Stimulated activated CD4-positive, alpha-beta T cell treated with anti-CD3 and anti-CD28 coated beads, Interleukin-12 subunit alpha, Interleukin-12 subunit beta, amount 100 ng/mL, for 48 hours (primary cell): Measurements from ENCODE around the gene NPHP4.

ENCODE experiments used
- DNase-seq, 3 donors: peaks; one replicate each; pipeline ENCODE4 v3.0.0-alpha.2; 2020; ENCODE audit warnings: low read depth in 2 of 3, low spot score in 1 of 3

NPHP4 gene

DNA sequence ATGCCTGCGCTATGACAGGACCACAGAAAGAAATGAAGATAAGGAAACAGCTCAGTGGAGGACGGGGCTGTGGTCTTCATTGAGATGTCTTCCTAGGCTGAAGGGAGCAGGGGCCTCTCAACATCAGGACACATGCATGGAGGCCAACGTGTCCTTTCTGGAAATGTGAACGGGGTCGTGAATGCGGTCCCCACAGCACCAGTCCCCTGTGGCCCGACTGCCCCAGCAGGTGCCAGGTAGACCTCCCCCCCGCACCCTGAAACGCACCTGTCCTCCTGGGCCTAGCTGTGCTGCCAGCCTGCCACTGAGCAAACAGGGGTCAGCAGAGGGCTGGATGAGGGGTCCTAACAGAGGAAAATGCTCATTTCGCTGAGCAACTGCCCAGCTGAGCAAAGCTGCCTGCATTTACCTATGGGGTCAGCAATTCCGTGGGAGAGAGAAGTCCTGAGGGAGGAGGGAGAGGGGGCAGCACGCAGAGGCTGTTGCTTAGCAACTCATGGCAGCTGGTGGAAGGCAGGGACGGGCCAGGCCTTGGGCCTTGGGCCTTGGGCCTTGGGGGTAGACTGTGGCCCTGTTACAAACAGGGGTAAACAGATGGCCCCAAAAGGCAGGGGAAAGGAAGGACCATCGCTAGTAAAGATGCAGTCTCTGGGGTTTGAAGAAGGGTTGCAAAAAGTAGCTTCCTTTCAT is 77.4 kb downstream of the NPHP4 start:
- no peak for DNase-seq

DNA sequence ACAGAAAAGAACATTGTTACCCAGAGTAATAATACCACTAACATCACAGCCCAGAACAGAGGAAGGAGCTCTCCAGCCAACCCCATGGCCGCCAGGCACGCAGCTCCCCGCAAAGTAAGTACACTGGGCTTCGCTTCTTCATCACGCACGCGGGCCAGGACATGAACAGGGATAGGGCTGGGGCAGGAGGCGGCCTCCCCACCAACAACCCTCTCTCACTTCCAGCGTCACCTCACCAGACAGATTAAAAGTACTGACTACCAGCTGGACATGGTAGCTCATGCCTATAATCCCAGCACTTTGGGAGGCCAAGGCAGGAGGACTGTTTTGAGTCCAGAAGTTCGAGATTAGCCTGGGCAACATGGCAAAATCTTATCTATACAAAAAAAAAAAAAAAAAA is 78.3 kb downstream of the NPHP4 start:
- no peak for DNase-seq

DNA sequence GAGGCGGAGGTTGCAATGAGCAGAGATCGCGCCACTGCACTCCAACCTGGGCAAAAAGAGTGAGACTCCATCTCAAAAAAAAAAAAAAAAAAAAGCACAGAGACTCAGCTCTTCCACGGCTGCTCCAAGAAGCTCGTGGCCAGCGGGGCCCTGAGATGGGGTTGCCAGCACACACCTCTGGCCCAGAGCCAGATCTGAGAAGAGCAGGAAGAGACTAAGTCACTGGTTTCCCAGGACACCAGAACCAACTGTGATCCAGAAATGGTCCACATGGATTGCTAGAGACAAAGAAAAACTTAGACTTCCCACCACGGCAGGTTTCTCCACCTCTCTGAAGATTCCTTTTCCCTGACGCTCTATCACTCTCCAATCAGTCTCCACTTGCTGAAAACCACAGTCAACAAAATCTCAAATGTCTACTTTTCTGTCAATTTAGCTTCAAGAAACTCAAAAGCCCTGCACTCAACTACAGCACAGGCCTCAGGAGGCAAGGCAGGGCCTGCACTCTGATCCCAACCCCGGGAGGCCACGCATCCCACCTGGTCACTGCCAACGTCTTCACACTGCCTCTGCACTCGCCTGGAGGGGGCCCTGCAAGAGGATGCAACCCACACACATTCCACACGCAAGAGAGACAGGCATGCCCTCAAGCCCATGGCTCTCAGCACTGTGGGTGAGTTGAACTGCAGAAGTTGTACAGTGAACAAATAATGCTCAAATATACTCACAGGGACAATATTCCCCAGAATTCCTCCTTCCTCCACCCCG is 79.0 kb downstream of the NPHP4 start:
- no peak for DNase-seq

DNA sequence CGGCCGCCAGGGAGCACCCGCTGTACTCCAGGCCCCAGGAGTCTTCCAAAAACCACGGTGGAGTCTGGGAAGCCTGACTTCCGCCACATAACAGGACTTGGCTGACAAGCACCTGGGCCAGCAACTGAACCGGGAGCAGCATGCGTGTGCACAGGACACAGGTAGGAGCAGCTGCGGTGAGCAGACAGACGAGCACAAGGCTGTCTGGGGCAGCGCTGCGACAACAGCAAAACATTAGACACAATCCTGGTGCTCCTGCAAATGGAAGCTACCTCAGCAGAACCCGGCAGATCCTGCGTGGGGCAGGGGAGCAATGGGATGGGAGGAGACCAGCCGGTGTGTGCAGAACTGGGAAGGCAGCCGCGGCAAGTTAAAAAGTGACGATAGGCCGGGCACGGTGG is 80.4 kb downstream of the NPHP4 start:
- DNase-seq: no peak

DNA sequence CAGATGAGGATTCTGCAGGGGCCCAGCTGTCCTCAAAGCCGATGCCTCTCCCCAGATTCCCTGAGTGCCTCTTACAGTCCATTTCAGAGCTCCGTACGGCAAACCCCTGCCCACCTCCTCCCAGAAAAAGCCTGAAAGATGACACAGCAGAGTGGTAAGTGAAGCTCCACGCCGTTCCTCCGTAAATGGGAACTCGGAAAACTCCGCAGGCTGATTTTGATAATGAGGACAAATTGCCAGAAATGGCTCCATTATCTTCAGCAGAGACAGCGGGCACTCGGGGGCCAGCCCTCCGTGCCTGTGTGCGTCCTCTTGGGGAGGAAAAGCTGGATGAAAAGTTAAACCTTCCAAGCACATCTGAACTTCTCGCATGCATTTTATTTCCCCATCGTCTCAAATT is 81.1 kb downstream of the NPHP4 start:
- no peak for DNase-seq

DNA sequence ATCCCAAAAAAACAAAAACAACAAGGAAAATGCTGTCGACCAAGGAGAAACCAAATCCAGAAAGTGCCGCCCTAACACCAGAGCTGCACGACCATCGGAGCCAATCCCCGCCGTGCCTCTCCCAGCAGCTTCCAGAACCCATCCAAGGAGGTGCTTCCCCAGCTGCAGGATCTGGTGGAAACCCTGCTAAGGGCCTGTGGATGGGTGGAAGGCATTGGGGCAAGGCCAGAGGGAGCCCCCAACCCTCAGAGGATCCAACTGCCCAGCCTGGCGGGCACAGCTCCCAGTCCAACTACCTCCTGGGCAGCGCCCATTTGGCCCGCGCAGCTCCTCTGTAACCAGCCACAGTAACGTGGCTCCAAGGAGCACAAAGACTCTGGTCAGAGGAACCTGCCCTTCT is 81.6 kb downstream of the NPHP4 start:
- DNase-seq: no peak

DNA sequence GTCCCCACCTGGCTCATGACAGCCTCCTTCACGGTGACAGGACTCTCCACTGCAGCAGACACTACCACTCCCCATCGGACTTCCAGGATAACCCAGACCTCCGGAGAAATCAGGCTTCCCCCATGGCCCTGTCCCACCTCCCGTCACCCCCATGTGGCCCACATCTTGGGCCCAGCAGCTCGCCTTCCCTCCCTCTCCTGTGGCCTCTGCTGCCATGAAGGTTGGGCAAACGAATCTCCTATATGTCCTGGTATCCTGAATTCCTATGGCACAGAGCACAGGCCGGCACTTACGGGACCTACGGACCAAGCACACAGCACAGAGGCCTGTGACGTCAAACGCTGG is 82.0 kb downstream of the NPHP4 start:
- DNase-seq: no peak

DNA sequence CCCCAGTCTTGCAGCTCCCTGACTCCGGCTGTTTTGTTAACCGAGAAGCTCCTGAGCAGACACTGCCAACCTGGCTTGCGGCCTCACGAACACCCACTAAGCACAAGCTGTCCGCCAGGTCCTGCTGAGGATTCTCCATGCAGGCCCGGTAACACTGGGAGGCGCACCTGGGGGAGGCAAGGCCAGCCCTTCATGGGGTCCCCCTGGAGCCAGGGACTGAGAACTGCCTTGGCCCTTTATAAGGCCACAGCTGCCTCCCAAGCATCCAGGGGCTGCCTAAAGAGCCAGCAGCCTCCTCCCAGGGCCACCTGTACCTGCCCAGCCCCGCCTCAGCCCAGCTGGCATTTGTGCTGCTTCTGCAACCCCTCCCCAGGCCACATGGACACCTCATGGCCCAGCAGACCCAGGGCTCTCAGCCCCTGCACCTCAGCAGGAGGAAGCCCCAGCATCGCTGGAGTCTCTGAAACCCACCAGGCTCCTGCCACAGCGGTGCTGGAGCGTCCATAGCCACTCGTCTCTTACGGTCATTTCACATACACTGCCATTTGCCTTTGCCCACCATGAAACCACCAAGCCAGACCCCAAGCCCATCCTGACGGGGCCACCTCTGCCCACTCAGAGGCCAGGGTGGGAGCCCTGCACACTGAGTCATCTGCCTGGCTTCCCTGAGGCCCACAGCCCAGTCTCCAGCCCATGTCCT is 82.5 kb downstream of the NPHP4 start:
- no peak for DNase-seq

DNA sequence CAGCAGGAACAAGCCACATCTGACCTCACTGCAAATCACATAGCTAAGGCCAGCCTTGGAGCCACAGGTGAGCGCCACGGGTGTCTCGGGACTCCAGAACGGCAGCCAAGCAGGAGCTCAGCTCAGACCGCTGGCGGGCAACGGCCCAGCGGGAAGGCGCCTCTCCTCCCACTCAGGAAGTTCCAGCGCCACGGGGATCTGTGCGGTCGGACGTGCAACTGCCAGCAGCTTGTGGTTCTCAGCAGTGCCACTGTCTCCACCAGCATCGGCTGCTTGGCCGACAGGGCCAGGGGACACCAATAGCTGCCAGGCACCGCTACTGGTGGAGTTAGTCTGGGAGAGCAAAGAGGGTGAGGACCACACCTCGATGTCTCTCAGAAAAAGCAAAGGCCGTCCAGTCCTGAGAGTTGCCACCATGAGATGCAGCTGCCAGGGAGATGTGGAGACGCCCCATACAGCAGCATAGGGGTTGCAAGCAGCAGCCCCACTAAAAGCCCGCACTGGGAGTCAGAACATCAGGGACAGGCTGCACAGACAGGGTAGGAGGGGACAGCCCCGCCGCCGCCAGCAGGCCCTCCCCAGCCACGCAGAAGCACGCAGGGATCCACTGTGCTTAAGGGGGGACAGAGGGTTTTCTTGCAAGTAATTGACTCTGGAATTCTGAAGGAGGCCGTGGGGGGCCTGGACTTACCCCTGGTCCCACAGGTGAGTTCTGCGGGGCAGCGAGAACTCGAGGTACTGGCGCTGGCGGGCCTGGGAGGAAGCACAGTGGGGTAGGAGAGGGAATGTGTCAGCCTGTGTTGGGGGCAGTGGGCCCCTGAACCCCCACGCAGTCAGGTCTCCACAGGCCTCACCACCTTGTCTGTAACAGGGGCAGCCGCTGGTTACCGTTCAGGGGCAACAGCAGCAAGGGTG is 83.5 kb downstream of the NPHP4 start:
- no peak for DNase-seq

DNA sequence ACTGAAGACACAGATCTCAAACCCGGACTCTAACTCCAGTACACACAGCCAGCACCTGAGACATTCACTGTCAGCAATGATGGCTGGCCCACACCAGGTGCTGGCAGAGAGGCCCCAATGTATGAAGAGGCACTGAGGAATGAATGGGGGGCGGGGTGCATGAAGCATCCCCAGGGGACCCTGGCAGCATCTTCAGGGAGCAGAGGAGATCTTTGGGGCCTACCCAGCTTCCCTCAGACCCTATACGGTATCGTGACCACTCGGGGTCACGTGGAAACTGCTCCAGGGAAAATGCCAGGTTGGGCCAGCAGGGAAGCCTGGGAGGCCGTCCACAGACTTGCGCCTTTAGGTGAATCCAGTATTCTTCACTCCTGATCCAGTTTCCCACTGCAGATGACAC is 84.3 kb downstream of the NPHP4 start:
- DNase-seq: no peak

DNA sequence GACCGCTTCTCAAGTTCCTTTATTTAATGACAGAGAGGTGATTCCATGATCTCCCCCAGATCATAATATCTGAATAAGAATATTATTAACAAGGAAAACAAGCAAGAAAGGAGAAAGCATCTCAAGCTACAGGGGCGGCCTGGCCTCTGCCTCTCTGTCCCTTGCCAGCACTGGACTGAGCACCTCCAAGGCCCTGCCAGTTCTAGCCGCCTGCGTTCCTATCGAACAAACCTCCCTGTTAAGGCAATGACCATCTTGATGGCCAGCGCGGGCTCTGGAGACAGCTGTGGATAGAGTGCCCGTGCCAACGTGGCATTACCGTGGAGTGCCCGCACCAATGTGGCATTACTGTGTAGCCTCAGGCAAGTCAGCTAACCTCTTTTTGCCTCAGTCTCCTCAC is 84.8 kb downstream of the NPHP4 start:
- no peak for DNase-seq

DNA sequence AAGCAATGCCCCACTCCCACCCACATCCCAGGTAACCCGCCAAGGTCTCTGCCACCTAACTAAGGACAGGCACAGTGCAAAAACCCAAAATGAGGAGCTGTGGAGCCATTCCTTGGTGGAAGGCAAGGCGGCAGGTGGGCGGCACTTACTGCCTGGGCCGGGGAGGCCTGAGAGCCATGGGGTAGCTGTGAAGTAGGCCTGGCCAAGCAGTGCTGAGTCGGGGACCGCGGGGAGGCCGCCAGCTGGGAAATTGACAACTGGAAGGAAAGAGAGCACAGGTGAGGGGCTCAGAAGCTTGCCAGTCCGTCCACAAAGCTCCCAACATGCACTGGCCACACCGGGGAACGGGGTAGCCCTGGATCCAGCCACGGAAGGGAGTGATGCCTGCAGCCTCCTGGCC is 85.3 kb downstream of the NPHP4 start:
- no peak for DNase-seq

DNA sequence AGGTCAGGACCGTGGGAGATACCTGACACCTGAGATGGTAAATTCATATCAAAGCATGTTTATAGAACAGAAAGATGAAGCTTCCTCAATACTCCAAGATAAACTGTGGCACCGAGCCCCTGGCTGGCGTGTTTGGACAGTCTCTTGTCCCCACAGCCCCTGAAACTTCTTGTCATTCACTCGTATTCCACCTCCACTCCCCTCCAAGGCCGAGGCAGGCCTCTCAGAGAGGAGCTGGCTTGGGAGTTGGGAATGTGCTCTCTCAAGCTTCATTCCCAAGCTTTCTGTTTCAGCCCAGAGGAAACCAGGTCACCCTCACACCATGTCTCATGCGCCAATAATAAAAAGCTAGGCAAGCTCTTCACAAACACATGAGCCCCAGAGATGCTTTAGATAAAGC is 86.1 kb downstream of the NPHP4 start:
- DNase-seq: no peak

DNA sequence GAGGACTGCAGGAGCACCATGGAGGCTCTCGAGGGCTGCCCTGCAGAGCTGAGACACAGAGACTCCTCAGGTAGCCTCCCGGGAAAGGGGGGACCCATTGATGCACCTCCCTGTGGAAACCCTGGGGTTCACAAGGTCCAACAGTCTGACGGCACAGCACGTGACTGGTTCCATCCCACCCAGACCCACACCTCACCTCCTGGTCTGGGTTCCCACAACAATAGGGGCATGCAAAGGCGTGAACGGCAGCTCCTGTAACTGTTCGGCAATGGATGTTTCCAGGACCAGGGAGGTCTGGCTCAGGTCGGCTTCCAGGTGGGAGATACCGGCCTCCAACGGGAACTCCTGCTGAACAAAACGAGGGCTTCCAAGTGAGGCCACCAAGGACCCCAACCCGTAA is 86.8 kb downstream of the NPHP4 start:
- no peak for DNase-seq

DNA sequence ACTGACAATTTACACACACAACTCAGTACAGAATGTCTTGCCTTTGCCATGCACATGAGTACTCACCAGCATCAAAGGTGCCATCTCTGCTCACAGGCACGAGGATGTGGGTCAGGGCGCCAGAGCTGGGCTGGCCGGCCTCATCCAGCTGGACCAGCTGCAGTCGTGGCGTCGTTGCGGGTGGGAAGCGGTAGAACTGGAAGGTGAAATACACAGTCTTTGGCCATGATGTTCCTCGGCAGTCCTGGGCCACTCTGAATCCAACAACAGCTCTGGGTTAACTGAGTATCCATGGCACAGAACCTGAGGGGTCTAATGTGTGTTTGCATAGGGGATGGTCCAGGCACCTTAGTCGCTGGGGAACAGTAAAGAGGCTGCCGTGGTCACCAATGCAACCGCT is 87.7 kb downstream of the NPHP4 start:
- DNase-seq: no peak

DNA sequence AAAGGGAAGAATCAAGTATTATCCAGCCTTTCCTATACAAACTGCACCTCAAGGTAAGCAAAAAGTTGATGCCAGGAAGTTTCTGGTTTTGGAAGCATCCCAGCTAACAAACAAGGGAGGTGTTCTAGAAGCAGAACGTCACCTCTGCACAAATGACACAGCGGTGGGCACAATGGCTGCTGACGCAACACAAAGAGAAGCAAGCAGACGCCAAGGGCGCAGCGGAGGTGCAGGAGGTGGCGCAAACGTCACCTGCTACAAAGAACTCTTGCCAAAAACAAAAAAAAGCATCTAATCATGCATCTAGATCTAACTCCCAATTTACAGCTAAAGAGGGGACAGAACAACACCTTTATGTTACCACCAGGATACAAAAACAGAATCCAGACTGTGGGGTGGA is 88.5 kb downstream of the NPHP4 start:
- DNase-seq: no peak

DNA sequence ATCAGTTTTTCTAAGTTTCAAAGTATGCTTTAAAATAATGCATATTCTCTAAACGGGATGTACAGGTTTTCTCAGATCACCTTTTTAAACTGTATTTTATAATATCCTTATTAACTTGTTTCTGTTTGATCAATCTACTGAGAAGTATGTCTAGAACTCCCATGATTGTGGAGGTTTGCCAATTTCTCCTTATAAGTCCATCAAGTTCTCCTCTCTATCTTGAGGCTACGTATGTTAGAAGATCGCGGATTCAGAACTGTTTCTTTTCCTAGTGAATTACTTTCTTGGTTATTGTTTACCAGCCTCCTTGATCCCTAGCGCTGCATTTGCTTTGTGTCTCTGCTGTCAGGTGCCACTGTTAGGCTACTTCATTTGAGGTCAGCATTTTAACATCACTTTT is 89.2 kb downstream of the NPHP4 start:
- no peak for DNase-seq

DNA sequence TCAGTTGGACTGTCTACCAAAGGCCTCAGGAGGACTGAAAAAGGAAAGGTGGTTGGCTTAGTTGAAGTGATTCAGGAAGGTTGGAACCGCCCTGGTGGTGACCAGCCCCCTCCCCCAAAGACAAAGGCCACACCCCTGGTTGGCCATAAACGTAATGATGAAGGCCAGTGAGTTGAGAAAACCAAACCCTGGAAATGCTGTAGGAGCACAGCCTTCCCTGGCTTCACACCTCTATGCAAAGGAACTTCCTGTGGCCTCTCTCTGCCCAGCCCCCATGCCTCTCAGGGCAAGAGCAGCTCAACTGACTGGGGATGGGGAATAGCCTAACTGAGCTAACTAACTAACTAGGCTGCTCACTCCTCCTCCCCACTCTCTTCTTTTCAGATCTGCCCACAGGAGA is 90.4 kb downstream of the NPHP4 start:
- DNase-seq: no peak

DNA sequence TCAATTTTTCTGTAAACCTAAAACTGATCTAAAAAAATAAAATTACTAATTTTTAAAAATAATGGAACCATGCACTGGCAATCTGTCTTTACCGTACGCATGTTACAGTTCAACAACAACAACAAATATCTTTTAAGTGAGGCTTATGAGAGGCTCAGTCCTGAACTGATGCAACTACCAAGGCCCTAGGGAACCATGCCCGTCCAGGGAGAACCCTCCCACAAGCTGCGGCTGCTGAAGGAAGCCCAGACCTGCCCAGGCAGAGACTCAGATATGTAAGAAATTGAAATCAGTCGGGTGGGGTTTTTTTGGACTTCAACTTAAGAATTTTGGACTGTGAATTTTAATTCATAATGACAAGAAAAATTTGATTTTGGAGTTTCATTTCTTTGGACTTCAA is 91.1 kb downstream of the NPHP4 start:
- DNase-seq: no peak

DNA sequence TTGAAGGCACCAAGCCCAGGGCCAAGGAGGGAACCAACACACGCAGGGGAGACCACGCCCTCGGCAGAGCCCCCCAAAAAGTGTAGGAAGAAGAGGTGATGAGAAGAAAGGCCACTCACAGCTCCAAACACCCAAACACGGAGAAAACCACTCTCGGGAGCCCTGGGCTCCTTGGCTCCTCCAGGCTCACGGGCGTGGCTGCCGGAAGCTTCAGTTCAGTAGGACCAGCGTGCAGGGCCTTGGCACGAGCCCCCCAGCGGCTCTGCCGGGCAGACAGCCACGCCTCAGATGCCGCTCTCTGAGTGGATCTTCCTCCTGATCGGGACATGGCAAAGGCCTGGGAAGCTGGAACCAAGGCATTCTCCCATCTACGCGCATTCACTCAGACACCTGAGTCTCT is 94.0 kb downstream of the NPHP4 start:
- no peak for DNase-seq
